GM04503 (cell line): ENCODE results near the gene OR10X1.

Source experiments
- DNase-seq: peaks from one replicate; pipeline ENCODE4 v3.0.0-alpha.2; 2012; ENCODE audit warnings: low read depth

Gene OR10X1

DNA sequence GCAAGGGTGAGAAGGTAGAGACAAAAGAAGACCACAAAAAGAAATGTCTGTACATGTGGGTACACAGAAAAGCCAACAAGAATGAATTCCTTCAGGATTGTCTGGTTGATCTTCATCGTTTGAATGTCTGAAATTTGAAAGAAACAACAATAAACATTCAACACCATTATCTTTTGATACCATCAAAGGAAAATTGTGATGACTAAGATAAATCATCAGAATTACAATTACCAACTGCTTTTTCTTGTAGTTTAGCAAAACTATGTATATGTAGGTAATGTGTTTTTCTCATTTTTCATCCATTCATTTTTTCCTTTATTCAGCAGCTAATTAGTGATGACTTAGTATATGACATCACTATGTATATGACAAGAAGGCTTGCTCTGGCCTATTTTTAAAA is at the start of gene OR10X1:
OR10X1 (minus strand) TSS at position 167 of the 400 bp plus-strand sequence; CDS start at position 167, 0 bp downstream.
- DNase-seq, result no peak

DNA sequence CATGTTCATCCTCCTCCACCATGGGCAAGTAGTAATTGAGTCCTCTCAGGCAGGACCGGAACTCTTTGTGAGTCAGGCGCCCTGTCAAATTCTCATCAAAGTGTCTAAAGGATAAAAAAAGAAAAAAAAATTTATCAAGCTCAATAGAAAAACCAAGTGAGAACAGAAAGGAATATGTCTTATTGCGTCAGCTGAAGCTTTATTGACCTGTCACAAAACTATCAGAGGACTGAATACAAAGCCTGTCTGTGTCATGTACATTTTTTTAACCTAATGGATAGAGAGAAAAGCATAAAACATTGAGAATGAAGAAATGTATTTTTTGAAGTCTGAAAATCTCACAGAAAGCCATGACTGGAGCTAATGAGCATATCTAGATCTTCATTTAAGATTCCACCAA is 34.1 kb upstream of the OR10X1 start:
- DNase-seq, result no peak

DNA sequence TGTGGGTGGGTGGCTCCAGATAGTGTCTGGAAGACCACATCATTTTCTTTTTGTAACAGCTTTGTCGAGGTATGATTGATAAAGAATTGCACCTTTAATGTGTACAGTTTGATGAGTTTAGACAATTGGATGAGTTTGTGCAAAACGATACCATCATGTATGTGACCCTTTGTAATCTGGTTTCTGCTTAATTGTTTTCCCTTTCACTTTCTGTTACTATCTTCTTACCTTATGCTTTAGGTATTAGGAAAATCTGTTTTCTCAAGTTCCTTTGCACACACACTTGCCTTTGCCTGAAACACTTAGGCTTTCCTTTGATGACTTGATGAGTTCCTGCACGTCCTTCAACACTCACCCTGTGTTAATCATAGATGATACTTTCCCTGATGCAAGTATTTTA is 32.2 kb upstream of the OR10X1 start:
- DNase-seq, result no peak

- no peak for DNase-seq
Observed at GRCh38 chr1:158607296-158607695, 27.6 kb upstream of the OR10X1 start.

- DNase-seq, result no peak
Observed at GRCh38 chr1:158604968-158605367, 25.3 kb upstream of the OR10X1 start, which contains the start of gene OR10Z1. OR10Z1 (plus strand) TSS chr1:158605268; CDS start chr1:158606439, 1,171 bp downstream.

DNA sequence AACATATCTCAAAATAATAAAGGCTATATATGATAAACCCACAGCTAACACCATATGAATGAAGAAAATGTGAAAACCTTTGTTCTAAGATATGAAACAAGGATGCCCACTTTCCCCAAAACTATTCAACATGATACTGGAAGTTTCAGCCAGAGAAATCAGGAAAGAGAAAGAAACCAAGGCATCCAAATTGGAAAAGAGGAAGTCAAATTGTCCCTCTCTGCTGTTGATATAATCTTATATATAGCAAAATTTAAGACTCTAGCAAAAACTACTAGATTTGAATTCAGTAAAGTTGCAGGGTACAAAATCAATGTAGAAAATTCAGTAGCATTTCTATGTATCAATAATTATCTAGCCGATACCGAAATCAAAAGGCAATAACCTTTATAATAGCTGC is 21.0 kb upstream of the OR10X1 start:
- DNase-seq, result no peak

DNA sequence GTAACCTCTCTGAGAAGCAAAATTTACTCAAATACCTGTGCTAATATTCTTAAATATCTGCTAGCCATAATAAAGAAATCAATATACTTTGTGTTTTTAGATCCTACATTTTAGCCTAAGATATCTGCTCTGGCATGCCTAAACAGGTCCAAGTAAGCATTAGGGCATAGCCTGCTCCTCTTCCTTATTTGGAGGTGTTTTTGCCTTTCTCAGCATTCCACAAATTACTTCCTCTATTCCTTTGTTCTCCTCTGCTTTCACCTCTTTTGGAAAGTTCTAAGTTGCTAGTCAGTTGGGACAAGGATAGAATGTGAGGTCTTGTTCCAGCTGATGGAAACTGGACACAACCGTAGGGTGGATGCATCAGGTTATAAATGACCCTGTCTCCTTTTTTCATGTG is 7.2 kb upstream of the OR10X1 start:
- no peak for DNase-seq

- DNase-seq, result no peak
Observed at GRCh38 chr1:158583962-158584361, 4.3 kb upstream of the OR10X1 start.

DNA sequence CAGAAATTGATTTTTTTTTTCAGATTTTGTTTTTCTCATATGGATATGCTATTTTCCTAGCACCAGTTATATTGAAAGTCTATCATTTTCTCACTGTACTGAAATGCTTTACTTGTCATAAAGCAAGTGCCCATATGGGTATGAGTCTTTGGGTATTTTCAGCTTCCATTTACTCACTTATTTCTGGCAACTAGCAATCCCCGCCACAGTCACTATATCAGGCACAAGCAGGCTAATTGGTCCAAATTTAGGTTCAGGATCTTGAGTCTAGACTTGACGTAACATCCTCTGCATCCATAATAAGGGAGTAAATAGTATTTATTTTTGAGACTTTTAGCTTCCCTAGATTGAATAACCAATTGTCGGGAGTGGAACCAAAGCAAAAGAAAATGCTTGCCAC is 2.1 kb downstream of the OR10X1 start:
- no peak for DNase-seq

DNA sequence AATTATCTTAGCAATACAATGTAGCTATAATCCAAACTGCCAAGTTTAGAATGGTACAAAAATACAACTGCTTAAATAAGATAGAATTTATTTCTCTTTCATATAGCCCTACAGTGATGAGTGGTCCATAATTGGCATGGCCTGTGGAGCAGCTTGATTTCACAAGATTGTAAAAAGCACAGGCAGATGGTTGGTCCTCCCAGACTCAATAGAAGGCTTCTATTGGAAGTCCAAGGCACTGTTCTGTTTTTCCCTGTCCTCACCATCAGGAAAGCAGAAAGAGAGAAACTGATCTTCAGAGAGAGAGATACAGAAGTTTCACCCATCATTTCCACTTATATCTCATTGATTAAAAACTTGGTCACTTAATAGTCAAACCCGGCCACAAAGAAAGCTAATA is 7.5 kb downstream of the OR10X1 start:
- DNase-seq, result no peak

DNA sequence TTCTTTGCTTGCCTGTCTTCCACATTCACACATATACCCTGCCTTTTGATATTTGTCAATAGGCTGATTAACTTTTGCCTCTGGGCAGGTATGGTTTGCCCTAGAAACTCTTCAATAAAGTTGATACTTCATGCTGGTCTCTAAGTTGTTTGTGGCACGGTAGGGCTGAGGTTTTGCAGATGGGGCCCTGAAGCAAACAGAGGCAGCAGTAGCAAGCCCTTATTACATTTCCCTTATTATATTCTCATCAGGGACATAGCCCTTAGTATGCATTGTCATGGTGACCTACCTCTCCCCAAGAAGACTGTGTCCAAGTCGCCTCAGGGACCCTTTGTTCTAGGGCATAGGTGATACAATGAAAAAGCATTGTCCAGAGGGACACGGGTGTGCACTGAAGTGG is 9.2 kb downstream of the OR10X1 start, which contains the start of gene OR6P1:
OR6P1 (minus strand) TSS at position 101 of the 400 bp plus-strand sequence. CDS start 6,976 bp downstream, outside the sequence.
- no peak for DNase-seq

DNA sequence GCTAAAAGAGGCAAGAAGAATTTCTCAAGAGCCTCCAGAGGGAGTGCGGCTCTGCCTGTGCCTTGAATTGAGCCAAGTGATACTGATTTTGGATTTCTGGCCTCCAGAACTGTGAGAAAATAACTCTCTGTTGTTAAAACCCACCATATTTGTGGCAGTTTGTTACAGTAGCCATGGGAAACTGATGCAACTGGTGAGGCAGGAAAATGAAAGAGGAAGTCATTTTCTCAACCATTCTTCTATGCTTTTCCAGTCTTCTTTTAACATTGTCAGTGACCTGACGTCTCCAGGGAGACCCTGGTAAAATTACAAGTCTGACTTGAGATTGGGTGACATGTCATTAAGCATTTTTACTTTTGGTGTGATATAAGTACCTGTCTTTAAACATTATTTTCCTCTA is 15.1 kb downstream of the OR10X1 start:
- DNase-seq, result no peak

GRCh38 chr1:158563853-158564252 is 15.8 kb downstream of the OR10X1 start:
- no peak for DNase-seq

DNA sequence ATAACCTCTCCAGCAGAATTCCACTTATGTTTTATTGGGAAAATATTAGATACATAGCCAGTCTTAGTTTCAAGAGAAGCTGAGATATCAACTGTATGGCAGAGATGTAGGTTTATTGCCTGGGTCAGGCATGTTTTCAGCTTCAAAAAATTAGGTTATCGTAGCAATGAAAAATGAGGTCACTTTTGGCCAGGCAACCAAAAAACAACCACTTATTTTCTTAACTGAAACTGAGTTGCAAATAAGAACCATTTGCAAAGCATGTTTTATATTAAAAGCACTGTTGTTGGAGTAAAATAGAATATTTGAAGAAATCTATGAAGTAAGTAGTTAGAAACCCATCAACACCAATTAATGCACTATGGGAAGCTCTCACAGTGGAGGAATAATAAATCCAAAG is 20.0 kb downstream of the OR10X1 start:
- no peak for DNase-seq

DNA sequence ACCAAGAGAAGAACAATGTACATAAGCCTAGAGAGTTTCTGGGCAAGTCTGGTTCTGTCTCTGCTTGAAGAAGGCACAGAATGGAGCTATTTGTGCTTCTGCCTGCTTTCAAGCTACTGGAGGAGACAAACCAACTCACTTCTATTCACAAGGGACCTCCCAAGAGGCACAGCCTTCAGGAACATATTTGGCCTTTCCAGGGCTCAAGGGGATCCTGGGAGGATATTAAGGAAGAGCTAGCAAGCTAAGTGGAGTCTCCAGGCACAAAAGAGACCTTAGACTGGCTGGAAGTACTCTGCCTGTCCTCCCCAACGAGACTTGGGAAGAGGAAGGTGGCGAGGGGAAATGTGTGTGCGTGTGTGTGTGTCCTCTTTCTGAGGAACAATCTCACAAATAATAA is 25.3 kb downstream of the OR10X1 start, which contains the start of gene OR6Y1:
OR6Y1 (minus strand) TSS at position 54 of the 400 bp plus-strand sequence. CDS start 6,300 bp downstream, outside the sequence.
- DNase-seq, result no peak

GRCh38 chr1:158552296-158552695 is 27.4 kb downstream of the OR10X1 start:
- no peak for DNase-seq

DNA sequence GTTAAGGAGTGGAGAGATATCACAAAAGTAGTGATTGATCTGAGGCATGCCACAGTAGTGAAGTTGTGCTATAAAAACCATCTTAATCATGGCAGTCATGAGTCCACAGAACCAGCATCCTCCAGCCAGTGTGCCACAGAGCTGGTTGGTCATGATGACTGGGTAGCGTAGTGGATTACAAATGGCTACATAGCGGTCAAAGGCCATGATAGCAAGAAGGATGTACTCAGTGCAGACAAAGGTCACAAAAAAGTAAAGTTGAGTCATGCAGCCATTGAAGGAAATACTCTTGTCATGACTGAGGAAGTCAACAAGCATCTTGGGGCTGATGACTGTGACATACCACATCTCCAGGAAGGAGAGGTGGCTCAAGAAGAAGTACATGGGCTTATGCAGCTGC is 32.2 kb downstream of the OR10X1 start:
- DNase-seq, result no peak

GRCh38 chr1:158537609-158538008 is 42.1 kb downstream of the OR10X1 start:
- DNase-seq, result no peak

DNA sequence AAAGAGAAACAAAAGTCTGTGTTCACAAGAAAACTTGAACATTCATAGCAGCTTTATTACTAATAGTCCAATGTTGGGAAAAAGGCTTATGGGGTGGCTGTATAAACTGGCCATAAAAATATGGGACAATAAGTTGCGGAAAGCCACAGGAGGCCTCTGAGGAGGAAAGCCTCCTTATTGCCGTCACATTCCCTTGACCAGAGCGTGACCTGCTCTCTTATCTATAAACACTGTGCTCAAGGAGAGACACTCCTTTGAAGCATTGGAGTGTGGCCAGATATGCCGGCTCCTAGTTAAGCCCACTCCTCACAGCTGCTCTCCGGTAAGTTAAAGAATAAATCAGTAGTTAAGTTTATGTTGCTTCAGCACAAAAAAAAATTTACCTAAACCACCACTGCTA is 45.2 kb downstream of the OR10X1 start:
- DNase-seq, result no peak
